Left kidney (tissue), 2 donors: Measurements from ENCODE around the gene CARF. TPM values are rescaled to one million over a fixed set of nuclear protein-coding genes. Genes with fewer than 3 reads are reported as not detected.
"Not testable (repeated sequence)": the region's sequence is repeated elsewhere in the genome, so short reads cannot be mapped to it uniquely, and the experiment has no call there.

Experiments
- DNase-seq: peaks from one replicate; pipeline ENCODE4 v3.0.0-alpha.2; 2013
- polyA plus RNA-seq: library from polyadenylated mRNA; unstranded; fragments of 120-200 nt; gene quantifications from one replicate; pipeline ENCODE4 v1.2.1, GENCODE V29; 2013; ENCODE audit not compliant: insufficient read length

CARF gene
- polyA plus RNA-seq, 1 donor: 22.6 TPM

DNA sequence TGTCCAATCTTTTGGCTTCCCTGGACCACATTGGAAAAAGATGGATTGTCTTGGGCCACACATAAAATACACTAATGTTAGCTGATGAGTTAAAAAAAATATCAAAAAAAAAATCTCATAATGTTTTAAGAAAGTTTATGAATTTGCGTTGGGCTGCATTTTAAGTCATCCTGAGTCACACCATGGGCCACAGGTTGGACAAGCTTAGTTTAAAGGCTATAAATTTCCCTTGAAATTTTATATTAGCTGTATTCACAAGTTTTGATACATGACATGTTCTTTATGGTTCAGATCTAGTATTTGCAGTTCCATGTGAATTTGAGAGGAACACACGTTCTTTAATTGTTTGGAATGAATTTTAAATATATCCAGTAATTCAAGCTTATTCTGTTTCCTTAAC, 21.9 kb downstream of the CARF start:
- no peak for DNase-seq

DNA sequence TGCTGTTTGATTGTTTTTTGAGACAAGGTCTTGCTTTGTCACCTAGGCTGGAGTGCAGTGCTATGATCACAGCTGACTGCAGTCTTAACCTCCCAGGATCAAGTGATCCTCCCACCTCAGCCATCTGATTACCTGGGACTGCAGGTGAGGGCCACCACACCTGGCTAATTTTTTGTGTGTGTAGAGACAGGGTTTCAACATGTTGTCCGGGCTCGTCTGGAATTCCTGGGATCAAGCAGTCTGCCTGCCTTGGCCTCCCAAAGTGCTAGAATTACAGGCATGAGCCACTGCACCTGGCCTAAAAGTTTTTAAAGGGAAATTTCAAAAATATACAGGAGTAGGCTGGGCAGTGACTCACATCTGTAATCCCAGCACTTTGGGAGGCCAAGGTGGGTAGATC, 22.4 kb downstream of the CARF start:
- DNase-seq: no peak

GRCh38 chr2:202938960-202939359, 26.9 kb downstream of the CARF start:
- no peak for DNase-seq

DNA sequence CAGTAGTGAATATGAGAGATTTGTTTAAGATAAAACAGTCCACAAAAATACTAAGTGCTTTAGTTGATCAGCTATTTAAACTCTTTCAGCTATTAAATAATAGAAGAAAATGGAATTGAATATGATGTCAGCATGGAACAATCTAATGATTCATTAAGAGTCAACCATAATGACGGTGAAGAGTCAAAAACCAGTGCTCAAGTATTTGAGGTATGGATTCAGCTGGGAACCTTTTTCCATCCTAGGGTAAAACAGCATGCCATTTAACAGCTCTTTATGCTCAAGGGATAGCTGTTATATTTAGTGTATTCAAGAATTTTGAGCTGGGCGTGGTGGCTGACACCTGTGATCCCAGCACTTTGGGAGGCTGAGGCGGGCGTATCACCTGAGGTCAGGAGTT, 29.7 kb downstream of the CARF start:
- no peak for DNase-seq

DNA sequence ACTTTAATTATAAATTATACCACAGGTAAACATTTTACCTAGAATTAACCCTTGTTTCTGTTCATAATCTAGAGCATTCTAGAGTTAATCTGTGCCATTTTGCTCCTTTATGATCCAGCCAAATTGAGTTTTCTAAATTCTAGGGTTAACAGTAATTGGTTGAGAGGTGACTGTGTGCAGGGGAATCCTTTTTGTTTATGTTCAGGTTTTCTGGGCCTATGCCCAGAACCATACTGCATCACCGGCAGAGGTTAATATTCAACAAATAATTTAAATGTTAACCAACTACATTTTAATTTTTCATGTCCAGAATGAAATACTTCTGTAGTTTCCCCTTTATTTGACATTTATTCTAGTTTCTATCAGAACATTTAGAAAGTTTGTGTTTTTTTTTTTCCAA, 32.3 kb downstream of the CARF start:
- DNase-seq: no peak

- DNase-seq: no peak
Measured at GRCh38 chr2:202944816-202945215, 32.7 kb downstream of the CARF start.

DNA sequence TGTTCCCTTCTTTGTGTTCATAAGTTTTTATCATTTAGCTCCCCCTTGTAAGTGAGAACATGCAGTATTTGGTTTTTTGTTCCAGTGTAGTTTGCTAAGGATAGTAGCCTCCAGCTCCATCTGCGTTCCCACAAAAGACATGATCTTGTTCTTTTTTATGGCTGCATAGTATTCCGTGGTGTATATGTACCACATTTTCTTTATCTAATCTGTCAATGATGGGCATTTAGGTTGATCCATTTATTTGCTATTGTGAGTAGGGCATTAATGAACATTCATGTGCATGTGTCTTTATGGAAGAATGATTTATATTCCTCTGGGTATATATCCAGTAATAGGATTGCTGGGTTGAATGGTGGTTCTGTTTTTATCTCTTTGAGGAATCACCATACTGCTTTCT, 33.4 kb downstream of the CARF start:
- DNase-seq: no peak

- not testable (repeated sequence) for DNase-seq
Measured at GRCh38 chr2:202949333-202949732, 37.3 kb downstream of the CARF start.

DNA sequence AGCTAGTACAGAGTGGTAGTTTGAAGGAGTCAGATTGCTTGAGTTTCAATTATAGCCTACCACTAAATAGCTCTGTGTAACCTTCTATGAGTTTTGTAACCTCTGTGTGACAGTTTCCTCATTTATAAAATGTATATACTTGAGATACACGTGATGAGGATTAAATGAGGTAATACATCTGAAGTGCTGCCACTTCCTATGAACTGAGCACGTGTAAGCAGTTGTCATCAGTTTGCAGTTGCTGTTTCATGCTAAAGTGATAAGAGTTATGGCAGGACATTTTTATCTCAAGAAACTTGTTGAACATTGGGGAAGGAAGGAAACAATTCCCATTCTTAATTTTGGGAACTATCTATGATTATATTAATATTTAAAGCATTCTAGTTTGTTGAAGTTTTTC, 38.5 kb downstream of the CARF start:
- no peak for DNase-seq

GRCh38 chr2:202960524-202960923, 48.4 kb downstream of the CARF start:
- no peak for DNase-seq

- DNase-seq: no peak
Measured at GRCh38 chr2:202963712-202964111, 51.6 kb downstream of the CARF start.

- peak; percentile 1 for DNase-seq
Measured at GRCh38 chr2:202965810-202966460, 53.9 kb downstream of the CARF start.

GRCh38 chr2:202969404-202969803, 57.3 kb downstream of the CARF start:
- not testable (repeated sequence) for DNase-seq

GRCh38 chr2:202976809-202977208, 64.7 kb downstream of the CARF start:
- no peak for DNase-seq

DNA sequence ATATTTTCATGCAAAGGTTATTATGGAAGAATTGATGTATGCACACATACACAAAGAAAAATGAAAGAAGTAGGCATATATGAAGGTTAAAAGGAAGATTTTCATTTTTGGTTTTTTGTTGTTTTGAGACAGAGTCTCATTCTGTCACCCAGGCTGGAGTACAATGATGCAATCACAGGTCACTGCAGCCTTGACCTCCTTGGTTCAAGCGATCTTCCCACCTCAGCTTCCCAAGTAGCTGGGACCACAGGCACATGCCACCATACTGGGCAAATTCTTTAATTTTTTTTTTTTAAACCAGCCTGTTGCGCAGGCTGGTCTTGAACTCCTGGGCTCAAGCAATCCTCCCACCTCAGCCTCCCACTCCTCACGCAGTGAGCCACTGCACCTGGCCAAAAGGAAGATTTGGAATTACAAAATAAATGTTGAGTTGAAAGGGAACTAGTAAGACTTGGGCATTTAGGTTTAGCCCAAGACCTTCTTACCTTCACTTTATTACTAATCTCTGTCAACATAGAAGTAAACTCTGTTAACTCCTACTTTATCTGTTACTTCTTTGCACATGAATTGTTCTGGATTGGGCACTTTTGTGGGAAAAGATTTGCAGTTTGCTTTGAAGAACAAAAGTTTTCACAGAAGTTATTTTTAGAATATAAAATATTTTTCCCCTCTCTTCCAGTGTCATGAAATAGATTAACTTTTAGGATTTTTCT, 70.9 kb downstream of the CARF start:
- no peak for DNase-seq

DNA sequence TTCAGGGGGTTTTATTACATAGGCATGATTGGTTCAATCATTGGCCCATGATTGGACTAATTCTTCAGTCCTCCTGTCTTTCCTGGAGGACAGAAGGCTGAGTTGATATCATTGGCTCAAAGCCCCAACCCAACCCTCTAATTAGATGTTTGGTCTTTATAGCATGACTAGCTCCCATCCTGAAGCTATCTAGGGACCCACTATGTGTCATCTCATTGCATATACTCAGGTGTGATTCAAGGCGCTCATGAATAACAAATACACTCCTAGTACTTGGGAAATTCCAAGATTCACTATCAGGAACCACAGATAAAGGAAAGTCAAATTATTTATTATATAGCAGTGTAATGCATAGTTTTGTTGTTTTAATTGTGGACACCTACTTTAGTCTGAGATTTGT, 77.7 kb downstream of the CARF start:
- no peak for DNase-seq

DNA sequence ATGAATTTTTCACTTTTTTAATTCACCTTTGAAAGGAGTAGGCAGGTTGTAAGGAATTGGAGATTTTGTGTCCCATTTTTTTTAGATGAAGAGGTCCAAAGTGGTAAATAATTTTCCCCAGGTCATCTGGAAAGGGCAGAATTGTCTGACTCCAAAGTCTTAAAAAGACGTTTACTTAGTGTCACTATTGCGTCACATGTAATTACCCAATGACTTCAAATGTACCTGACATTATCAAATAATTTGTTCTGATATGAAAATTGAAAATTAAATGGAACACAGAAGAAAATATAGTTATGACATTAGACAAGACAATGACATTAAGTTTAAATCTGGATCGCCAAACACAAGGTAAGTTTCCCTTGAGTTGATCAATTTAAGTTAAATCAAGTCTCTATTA, 78.4 kb downstream of the CARF start:
- DNase-seq: no peak

DNA sequence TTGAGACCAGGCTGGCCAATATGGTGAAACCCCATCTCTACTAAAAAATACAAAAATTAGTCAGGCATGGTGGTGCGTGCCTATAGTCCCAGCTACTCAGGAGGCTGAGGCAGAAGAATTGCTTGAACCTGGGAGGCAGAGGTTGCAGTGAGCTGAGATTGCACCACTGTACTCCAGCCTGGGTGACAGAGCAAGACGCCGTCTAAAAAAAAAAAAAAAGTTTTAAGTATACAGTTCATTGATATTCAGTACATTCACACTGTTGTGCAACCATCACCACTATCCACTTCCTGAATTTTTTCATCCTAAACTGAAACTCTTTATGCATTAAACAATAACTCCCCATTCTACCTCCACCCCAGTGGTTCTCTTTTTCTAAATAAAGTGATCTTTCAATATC, 85.0 kb downstream of the CARF start:
- not testable (repeated sequence) for DNase-seq

GRCh38 chr2:203002054-203002821, 90.2 kb downstream of the CARF start:
- no peak for DNase-seq

DNA sequence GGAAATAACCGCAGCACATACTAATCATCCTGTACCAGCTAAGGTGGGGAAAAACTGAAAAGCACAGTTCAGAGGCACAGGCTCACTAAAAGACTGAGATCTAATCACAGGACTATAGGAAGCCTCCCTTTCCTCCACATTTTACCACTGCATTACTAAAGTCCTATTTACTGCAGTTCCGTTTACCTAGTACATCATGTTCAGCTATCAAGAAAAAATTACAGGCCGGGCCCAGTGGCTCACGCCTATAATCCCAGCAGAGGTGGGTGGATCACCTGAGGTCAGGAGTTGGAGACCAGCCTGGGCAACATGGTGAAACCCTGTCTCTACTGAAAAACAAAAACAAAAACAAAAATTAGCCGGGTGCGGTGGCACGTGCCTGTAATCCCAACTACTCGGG, 91.6 kb downstream of the CARF start:
- DNase-seq: no peak

DNA sequence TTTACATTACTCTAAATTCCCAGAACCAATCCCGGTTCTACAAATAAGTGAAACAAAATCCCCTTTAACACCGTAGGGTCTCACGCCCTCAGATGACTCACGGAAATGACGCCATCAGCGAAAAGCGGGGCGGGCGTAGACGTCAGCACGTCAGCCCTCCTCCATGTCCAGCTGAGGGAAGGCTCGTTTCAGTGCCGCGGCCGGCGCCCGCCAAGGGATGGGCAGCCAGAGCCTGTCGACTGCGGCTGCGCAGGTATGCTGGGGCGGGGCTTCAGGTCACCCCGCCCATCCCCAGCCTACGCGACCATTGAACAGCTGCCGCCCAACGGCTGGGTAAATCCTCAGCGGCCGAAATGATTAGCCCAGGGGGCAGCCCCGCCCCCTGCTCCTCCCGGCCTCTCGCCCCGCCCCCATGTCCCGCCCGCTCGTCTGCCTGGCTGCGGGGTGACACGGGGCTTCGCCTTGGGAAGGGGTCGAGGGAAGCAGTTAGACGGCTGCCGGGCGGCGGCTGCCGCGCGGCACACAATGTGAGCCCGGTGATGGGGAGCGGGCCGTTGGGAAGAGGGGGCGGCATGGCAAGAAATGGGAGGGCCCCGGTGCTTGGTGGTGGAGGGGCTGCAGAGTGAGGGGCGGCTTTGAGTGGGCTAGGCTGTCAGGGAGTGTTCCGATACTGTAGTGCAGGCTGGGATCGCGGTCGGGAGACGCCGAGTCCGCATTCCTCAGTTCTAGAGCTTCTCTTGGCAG, 102.6 kb downstream of the CARF start, which contains the start of gene NBEAL1:
TSS of gene NBEAL1 (plus strand) at position 420 of the 744 bp plus-strand sequence. CDS start 1,510 bp downstream, outside the sequence.
- peak; percentile 99 for DNase-seq

- no peak for DNase-seq
Measured at GRCh38 chr2:203016716-203017115, 104.6 kb downstream of the CARF start.
